SU-DHL-6 (cell line): ENCODE data around the gene DRAP1.

Experiments
- H2AFZ ChIP-seq: fragments of 200-600 bp; sonication (generic); 2 replicates; pipeline ENCODE4 v1.6.1; 2014; ENCODE audit warnings: low read depth, mild to moderate bottlenecking, moderate library complexity, mixed read lengths, antibody characterized with exemption, low read length; ENCODE audit not compliant: severe bottlenecking
- H3F3A ChIP-seq: fragments of 200-600 bp; shearing (Covaris generic); 2 replicates; pipeline ENCODE4 v1.6.0; 2016; ENCODE audit warnings: antibody characterized with exemption, mild to moderate bottlenecking; ENCODE audit not compliant: insufficient read depth
- H3K27ac ChIP-seq: fragments of 200-600 bp; sonication (generic); 2 replicates; pipeline ENCODE4 v1.5.1; 2016; ENCODE audit warnings: low read depth, mild to moderate bottlenecking, low read length, moderate library complexity, mixed read lengths
- H3K27me3 ChIP-seq: fragments of 200-600 bp; sonication (generic), shearing (Covaris generic); 2 replicates; pipeline ENCODE4 v1.6.0; 2014; ENCODE audit warnings: mild to moderate bottlenecking, low read length
- H3K36me3 ChIP-seq: fragments of 200-600 bp; sonication (generic); 2 replicates; pipeline ENCODE4 v1.6.1; 2014; ENCODE audit warnings: mild to moderate bottlenecking, low read length, mixed read lengths
- H3K4me2 ChIP-seq: fragments of 300-600, 200-600 bp; shearing (Covaris generic), sonication (generic); 2 replicates; pipeline ENCODE4 v1.6.0; 2014; ENCODE audit warnings: low read length, low read depth, mild to moderate bottlenecking; ENCODE audit not compliant: poor library complexity, severe bottlenecking
- H3K4me3 ChIP-seq: fragments of 200-600 bp; sonication (generic); 2 replicates; pipeline ENCODE4 v1.5.1; 2014; ENCODE audit warnings: antibody characterized with exemption, low read length, mild to moderate bottlenecking, mixed read lengths; ENCODE audit not compliant: insufficient read depth, poor library complexity, severe bottlenecking
- H3K79me2 ChIP-seq: fragments of 200-600 bp; sonication (generic); 2 replicates; pipeline ENCODE4 v1.6.1; 2014; ENCODE audit warnings: mild to moderate bottlenecking, low read length, moderate library complexity; ENCODE audit not compliant: insufficient read depth
- H3K9ac ChIP-seq: fragments of 200-600 bp; sonication (generic); 2 replicates; pipeline ENCODE4 v1.7.0; 2014; ENCODE audit warnings: mild to moderate bottlenecking, low read length
- H3K9me2 ChIP-seq: fragments of 200-600 bp; sonication (generic); replicated peaks from 2 replicates; pipeline ENCODE4 v1.6.1; 2014; ENCODE audit warnings: low read length; ENCODE audit not compliant: insufficient read depth
- H3K9me3 ChIP-seq: fragments of 200-600 bp; sonication (generic); 2 replicates; pipeline ENCODE4 v1.6.1; 2014; ENCODE audit warnings: low read length, mixed read lengths; ENCODE audit not compliant: insufficient read depth
- H4K20me1 ChIP-seq: fragments of 200-600 bp; sonication (generic); 2 replicates; pipeline ENCODE4 v1.6.1; 2014; ENCODE audit warnings: low read depth, mild to moderate bottlenecking, antibody characterized with exemption, low read length, moderate library complexity, mixed read lengths
- CTCF ChIP-seq: fragments of 200-600 bp; sonication (generic); IDR thresholded peaks from one replicate; pipeline ENCODE4 v1.5.1; 2017; ENCODE audit warnings: antibody characterized with exemption, mild to moderate bottlenecking, low read length, moderate library complexity; ENCODE audit not compliant: insufficient read depth, poor library complexity, severe bottlenecking
- EZH2phosphoT487 ChIP-seq: fragments of 200-600 bp; sonication (generic), shearing (Covaris generic); conservative IDR thresholded peaks from 2 replicates; pipeline ENCODE4 v1.6.1; 2018; ENCODE audit warnings: mild to moderate bottlenecking, antibody characterized with exemption, low read length, moderate library complexity, mixed read lengths

Gene DRAP1

DNA sequence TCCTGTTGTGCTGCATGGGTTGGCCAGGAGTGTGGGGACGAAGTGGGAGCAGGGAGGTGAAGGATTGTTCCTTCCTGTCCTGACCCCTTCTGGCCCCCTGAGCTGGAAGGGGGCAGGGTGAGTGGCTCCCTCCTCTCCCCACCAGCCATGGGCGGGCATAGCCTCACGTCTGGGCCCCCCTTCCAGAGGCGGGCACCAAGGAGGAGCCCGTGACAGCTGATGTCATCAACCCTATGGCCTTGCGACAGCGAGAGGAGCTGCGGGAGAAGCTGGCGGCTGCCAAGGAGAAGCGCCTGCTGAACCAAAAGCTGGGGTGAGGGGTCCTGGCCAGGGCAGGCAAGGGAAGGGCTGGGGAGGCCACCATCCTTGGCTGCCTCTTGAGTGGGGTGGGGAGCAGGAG lies 45.7 kb downstream of the DRAP1 start:
- Histone ChIP-seq H3K4me3 (no peak overlapping the region), H3K36me3 (no peaks in the 10 kb centered on the region; the same call in 1 of the 2 replicates)
- TF ChIP-seq CTCF (no peak), EZH2phosphoT487 (no peak)

GRCh38 chr11:65965986-65966762 lies 46.9 kb downstream of the DRAP1 start:
- Histone ChIP-seq H3K79me2 (peaks cover 30% of the 10 kb centered on the region), H3K9ac (no peak overlapping the region), H2AFZ (no peak overlapping the region), H3K9me3 (no peaks in the 10 kb centered on the region), H3K36me3 (no peaks in the 10 kb centered on the region; the same call in 1 of the 2 replicates), H3K9me2 (no peaks in the 10 kb centered on the region), H3K27me3 (no peaks in the 10 kb centered on the region), H3K4me2 (no peak overlapping the region), H4K20me1 (0 out of 2 replicates have a peak, but pooled peaks cover 3% of the 10 kb centered on the region), H3K4me3 (no peak overlapping the region), H3K27ac (no peak overlapping the region), H3F3A (no peaks in the 10 kb centered on the region)
- TF ChIP-seq EZH2phosphoT487 = no peak
- no peak for TF ChIP-seq CTCF

More for the DNA sequence above, 45.7 kb downstream of the DRAP1 start:
- Histone ChIP-seq H3K79me2 (peaks cover 30% of the 10 kb centered on the region), H3K9me3 (no peaks in the 10 kb centered on the region), H4K20me1 (0 out of 2 replicates have a peak, but pooled peaks cover 3% of the 10 kb centered on the region), H3F3A (no peaks in the 10 kb centered on the region), H3K27me3 (no peaks in the 10 kb centered on the region), H3K9ac (no peak overlapping the region), H2AFZ (no peak overlapping the region), H3K4me2 (no peak overlapping the region), H3K27ac (no peak overlapping the region), H3K9me2 (no peaks in the 10 kb centered on the region)

DNA sequence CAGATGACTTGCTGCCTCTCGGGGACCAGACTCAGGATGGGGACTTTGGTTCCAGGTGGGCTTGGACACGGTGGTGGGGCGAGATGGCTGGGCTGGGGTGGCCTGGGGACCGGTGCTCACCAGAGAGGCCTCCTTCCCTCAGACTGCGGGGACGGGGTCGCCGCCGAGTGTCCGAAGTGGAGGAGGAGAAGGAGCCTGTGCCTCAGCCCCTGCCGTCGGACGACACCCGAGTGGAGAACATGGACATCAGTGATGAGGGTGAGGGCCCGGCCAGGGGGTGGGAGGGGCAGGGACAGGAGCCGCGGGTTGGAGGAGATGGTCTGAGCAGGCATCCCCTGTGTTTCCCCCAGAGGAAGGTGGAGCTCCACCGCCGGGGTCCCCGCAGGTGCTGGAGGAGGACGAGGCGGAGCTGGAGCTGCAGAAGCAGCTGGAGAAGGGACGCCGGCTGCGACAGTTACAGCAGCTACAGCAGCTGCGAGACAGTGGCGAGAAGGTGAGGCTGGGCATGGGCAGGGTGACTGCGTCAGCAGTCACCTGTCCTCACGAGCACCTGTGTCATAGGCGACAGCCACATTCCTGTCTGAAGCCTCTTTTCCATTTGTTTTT lies 48.2 kb downstream of the DRAP1 start:
- TF ChIP-seq EZH2phosphoT487 (no peak), CTCF (no peak)
- Histone ChIP-seq H3K4me3 (no peak overlapping the region), H3K9ac (no peak overlapping the region), H4K20me1 (0 out of 2 replicates have a peak, but pooled peaks cover under 1% of the 10 kb centered on the region), H3K79me2 (peaks cover 22% of the 10 kb centered on the region), H3K9me3 (no peaks in the 10 kb centered on the region), H3K36me3 (no peaks in the 10 kb centered on the region; the same call in 1 of the 2 replicates), H3K4me2 (no peak overlapping the region), H3F3A (peaks cover 5% of the 10 kb centered on the region; the same call in 1 of the 2 replicates), H3K27ac (no peak overlapping the region), H2AFZ (no peak overlapping the region), H3K27me3 (no peaks in the 10 kb centered on the region), H3K9me2 (no peaks in the 10 kb centered on the region)
